Astrocyte (in vitro differentiated cells and primary cell): ENCODE data around the gene UBE2G2. TPM values are rescaled to one million over a fixed set of nuclear protein-coding genes. Genes with fewer than 3 reads are reported as not detected.

Experiments
- DNase-seq: peaks from one replicate; pipeline ENCODE4 v3.0.0-alpha.2; 2010; ENCODE audit warnings: low read depth
- FAIRE-seq: peaks from 2 replicates; lab custom pipeline; 2011; peaks lifted over from hg19 to GRCh38; lab: Jason Lieb, UNC
- H2AFZ ChIP-seq: 2 replicates; pipeline ENCODE4 v1.6.0; 2012; ENCODE audit warnings: low read depth, low read length, inconsistent platforms
- H3K27ac ChIP-seq: 2 replicates; pipeline ENCODE4 v1.5.1; 2011; ENCODE audit warnings: low read depth, low read length, inconsistent platforms
- H3K27me3 ChIP-seq: 2 replicates; pipeline ENCODE4 v1.6.0; 2011; ENCODE audit warnings: low read length, inconsistent platforms; ENCODE audit not compliant: insufficient read depth
- H3K36me3 ChIP-seq: 2 replicates; pipeline ENCODE4 v1.5.1; 2011; ENCODE audit warnings: low read length, inconsistent platforms; ENCODE audit not compliant: insufficient read depth
- H3K4me1 ChIP-seq: 2 replicates; pipeline ENCODE4 v1.5.1; 2011; ENCODE audit warnings: low read length, inconsistent platforms; ENCODE audit not compliant: insufficient read depth
- H3K4me2 ChIP-seq: 2 replicates; pipeline ENCODE4 v1.6.0; 2012; ENCODE audit warnings: low read length, inconsistent platforms
- H3K4me3 ChIP-seq: 2 replicates; pipeline ENCODE4 v1.5.1; 2011; ENCODE audit warnings: low read depth, mild to moderate bottlenecking, low read length, inconsistent platforms; ENCODE audit not compliant: insufficient read depth
- H3K79me2 ChIP-seq: 2 replicates; pipeline ENCODE4 v1.6.0; 2012; ENCODE audit warnings: mild to moderate bottlenecking, low read length, inconsistent platforms; ENCODE audit not compliant: insufficient read depth
- H3K9ac ChIP-seq: 2 replicates; pipeline ENCODE4 v1.6.0; 2012; ENCODE audit warnings: mild to moderate bottlenecking, low read length, inconsistent platforms
- H3K9me3 ChIP-seq: 2 replicates; pipeline ENCODE4 v1.5.1; 2012; ENCODE audit warnings: low read depth, mild to moderate bottlenecking, low read length, inconsistent platforms; ENCODE audit not compliant: insufficient read depth
- H4K20me1 ChIP-seq: 2 replicates; pipeline ENCODE4 v1.6.0; 2012; ENCODE audit warnings: low read length, inconsistent platforms; ENCODE audit not compliant: insufficient read depth
- H3K27ac Mint-ChIP-seq: one replicate; pipeline ENCODE4 v1.8.0; 2021; ENCODE audit warnings: mild to moderate bottlenecking, mixed read lengths; ENCODE audit not compliant: unreplicated experiment
- H3K27me3 Mint-ChIP-seq: one replicate; pipeline ENCODE4 v1.8.0; 2021; ENCODE audit warnings: low read depth, mixed read lengths; ENCODE audit not compliant: unreplicated experiment
- H3K36me3 Mint-ChIP-seq: one replicate; pipeline ENCODE4 v1.8.0; 2021; ENCODE audit warnings: low read depth, mixed read lengths; ENCODE audit not compliant: unreplicated experiment
- H3K4me1 Mint-ChIP-seq: one replicate; pipeline ENCODE4 v1.8.0; 2021; ENCODE audit warnings: low read depth, mixed read lengths; ENCODE audit not compliant: unreplicated experiment
- H3K4me3 Mint-ChIP-seq: one replicate; pipeline ENCODE4 v1.8.0; 2021; ENCODE audit warnings: mild to moderate bottlenecking, moderate library complexity, mixed read lengths; ENCODE audit not compliant: unreplicated experiment
- H3K9me3 Mint-ChIP-seq: one replicate; pipeline ENCODE4 v1.8.0; 2021; ENCODE audit warnings: mild to moderate bottlenecking, mixed read lengths; ENCODE audit not compliant: unreplicated experiment
- EZH2 ChIP-seq: IDR thresholded peaks from 2 replicates; pipeline ENCODE4 v1.6.1; 2012; ENCODE audit warnings: mild to moderate bottlenecking, low read length, inconsistent platforms; ENCODE audit not compliant: insufficient read depth
- total RNA-seq: library from RNA; stranded (reverse); gene quantifications from 2 replicates; pipeline ENCODE4 v1.2.1, GENCODE V29; 2021
- TF ChIP-seq, protein P1 (sequence below): IDR thresholded peaks from 2 replicates; pipeline ENCODE4 v1.5.1; 2011; ENCODE audit warnings: low read depth, mild to moderate bottlenecking, inconsistent platforms, low read length, moderate library complexity; ENCODE audit not compliant: insufficient read depth

UBE2G2 gene
- total RNA-seq, 1 donor from 2014 or later, result 74.5 TPM

DNA sequence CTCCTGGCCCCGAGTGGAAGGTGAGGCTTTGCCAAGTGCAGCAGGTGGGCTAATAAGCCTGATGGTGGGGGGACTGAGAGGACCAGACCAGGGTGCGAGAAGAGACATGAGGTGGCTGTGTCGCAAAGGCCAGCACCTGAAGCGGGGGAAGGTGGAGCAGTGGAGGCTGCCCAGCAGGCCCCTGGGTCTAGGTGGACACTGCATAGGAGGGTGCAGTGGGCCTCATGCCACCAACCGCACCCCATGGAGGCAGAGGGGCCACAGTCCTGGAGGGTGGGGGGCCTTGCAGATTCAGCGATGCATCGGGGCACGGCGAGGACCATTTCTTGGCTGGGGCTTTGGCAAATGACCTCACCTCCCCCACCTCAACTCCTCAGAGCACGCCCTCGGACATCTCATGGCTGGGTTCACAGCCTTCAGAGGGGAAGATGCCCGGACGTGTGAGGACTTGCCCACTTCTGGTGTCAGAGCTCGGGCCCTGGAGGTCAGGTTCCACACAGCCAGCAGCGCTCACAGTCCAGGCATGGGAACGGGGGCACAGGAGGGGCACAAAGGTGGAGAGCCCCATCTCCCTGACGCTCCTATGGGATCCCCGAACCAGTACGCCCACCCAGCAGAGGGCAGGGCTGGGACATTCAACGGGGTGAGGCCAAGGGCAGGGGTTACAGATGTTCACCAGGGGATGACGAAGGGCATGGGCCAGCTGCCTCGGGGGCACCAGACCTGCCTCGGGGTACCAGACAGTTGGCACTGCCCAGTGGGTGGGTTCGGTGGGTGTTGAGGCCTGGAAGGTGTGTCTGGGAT is 35.4 kb downstream of the UBE2G2 start:
- peak overlapping the region; percentile 17 for H3K4me2 ChIP-seq
- peaks cover 13% of the 10 kb centered on the region for H3K4me1 ChIP-seq
- TF ChIP-seq, protein P1, sequence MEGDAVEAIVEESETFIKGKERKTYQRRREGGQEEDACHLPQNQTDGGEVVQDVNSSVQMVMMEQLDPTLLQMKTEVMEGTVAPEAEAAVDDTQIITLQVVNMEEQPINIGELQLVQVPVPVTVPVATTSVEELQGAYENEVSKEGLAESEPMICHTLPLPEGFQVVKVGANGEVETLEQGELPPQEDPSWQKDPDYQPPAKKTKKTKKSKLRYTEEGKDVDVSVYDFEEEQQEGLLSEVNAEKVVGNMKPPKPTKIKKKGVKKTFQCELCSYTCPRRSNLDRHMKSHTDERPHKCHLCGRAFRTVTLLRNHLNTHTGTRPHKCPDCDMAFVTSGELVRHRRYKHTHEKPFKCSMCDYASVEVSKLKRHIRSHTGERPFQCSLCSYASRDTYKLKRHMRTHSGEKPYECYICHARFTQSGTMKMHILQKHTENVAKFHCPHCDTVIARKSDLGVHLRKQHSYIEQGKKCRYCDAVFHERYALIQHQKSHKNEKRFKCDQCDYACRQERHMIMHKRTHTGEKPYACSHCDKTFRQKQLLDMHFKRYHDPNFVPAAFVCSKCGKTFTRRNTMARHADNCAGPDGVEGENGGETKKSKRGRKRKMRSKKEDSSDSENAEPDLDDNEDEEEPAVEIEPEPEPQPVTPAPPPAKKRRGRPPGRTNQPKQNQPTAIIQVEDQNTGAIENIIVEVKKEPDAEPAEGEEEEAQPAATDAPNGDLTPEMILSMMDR, result no peak
- no peak for TF ChIP-seq EZH2
- H3K36me3 ChIP-seq, result peaks cover 11% of the 10 kb centered on the region
- Mint-ChIP-seq H3K4me3 (no peak overlapping the region), H3K27ac (no peak overlapping the region), H3K9me3 (no peaks in the 10 kb centered on the region), H3K36me3 (peaks cover 4% of the 10 kb centered on the region), H3K27me3 (peaks cover 3% of the 10 kb centered on the region), H3K4me1 (peaks cover 9% of the 10 kb centered on the region)
- H3K9me3 ChIP-seq, result no peaks in the 10 kb centered on the region
- no peak overlapping the region for H2AFZ ChIP-seq
- H3K27me3 ChIP-seq, result no peaks in the 10 kb centered on the region
- no peak overlapping the region for H3K4me3 ChIP-seq
- no peaks in the 10 kb centered on the region for H3K79me2 ChIP-seq
- DNase-seq, result no peak
- no peak overlapping the region for H3K9ac ChIP-seq
- FAIRE-seq, result no peak
- H4K20me1 ChIP-seq, result peaks cover 13% of the 10 kb centered on the region
- no peak overlapping the region for H3K27ac ChIP-seq

DNA sequence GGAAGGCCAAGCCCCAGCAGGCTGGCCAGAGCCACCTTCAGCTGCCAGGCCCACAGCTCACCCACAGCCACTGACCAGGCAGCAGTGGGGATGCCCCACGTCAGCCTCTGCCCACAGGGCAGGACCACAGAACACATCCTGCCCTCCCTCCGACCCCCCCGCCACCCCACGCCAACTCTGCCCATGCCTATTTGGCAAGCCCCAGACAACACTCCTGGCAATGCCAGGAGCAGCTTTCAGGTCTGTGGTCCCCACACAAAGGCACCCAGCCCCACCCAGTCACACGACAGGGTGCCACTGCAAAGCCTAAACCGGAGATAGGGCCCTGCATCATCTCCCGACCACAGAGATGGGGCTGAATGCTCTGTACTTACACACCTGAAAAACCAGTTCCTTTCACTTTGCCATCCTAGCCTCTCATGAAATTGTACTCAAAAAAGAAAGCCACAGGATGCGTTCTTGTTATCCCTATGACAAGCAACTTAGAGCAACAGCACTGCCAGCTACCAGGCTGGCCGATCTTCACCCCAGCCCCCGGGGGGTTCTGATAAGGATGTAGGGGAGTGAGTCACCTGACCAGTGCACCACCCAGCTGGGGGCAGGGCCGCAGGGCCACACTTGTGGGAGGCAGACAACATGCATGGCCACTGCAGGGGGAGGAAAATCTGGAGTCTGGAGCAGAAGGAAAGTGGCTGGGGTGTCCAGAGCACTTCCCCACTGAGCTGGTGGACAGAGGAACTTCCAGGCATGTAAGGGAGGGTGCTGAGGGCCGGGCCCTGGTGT is 36.2 kb downstream of the UBE2G2 start:
- DNase-seq (no peak), FAIRE-seq (no peak)
- peaks cover 9% of the 10 kb centered on the region for H3K4me1 Mint-ChIP-seq
- Histone ChIP-seq H3K4me2 (peak overlapping the region; percentile 17), H3K27me3 (no peaks in the 10 kb centered on the region), H2AFZ (no peak overlapping the region), H3K27ac (no peak overlapping the region), H3K79me2 (no peaks in the 10 kb centered on the region), H3K4me3 (no peak overlapping the region), H3K9me3 (no peaks in the 10 kb centered on the region), H3K9ac (no peak overlapping the region), H3K36me3 (peaks cover 5% of the 10 kb centered on the region), H4K20me1 (peaks cover 13% of the 10 kb centered on the region), H3K4me1 (peaks cover 13% of the 10 kb centered on the region)
- no peak overlapping the region for H3K27ac Mint-ChIP-seq
- H3K27me3 Mint-ChIP-seq, result peaks cover 10% of the 10 kb centered on the region
- no peak overlapping the region for H3K4me3 Mint-ChIP-seq
- H3K9me3 Mint-ChIP-seq, result no peaks in the 10 kb centered on the region
- peaks cover 4% of the 10 kb centered on the region for H3K36me3 Mint-ChIP-seq
- no peak for TF ChIP-seq EZH2
- TF ChIP-seq, protein P1, result no peak
